K562 (cell line): ENCODE measurements around the gene TUBA1A. TPM values are rescaled to one million over a fixed set of nuclear protein-coding genes. Genes with fewer than 3 reads are reported as not detected.

Experiments
- ARID4B ChIP-seq: sonication (generic); formaldehyde crosslinking; IDR thresholded peaks from 2 replicates; pipeline ENCODE4 v1.8.0; 2022; ENCODE audit warnings: mild to moderate bottlenecking, missing genetic modification reagents
- DIDO1 ChIP-seq: fragments of 450-650 bp; IDR thresholded peaks from 2 replicates; pipeline ENCODE4 v1.6.1; 2016; ENCODE audit warnings: low read depth, missing biosample characterization, missing genetic modification characterization
- E2F6 ChIP-seq, 2 experiments: IDR thresholded peaks; 2 replicates each; pipeline ENCODE4 v1.6.1; 2011; ENCODE audit warnings: borderline replicate concordance in 1 of 2, control low read depth in 1 of 2, low read depth in 1 of 2, low read length in 1 of 2, mild to moderate bottlenecking in 1 of 2, mixed read lengths in 1 of 2, moderate library complexity in 1 of 2; ENCODE audit not compliant: insufficient read depth in 1 of 2, insufficient read length in 1 of 2, poor library complexity in 1 of 2, severe bottlenecking in 1 of 2; ENCODE audit errors: extremely low read depth in 1 of 2
- TAF15 ChIP-seq: fragments of 200-400 bp; formaldehyde crosslinking; IDR thresholded peaks from 2 replicates; pipeline ENCODE4 v1.6.1; 2017; ENCODE audit warnings: mild to moderate bottlenecking, low read depth, low read length, moderate library complexity
- TSC22D4 ChIP-seq: fragments of 450-650 bp; IDR thresholded peaks from 2 replicates; pipeline ENCODE4 v1.6.1; 2016; ENCODE audit warnings: missing genetic modification characterization, missing biosample characterization, control low read depth
- ZBTB33 ChIP-seq: sonication (generic); formaldehyde crosslinking; IDR thresholded peaks from 2 replicates; pipeline ENCODE4 v1.8.1; 2023; ENCODE audit warnings: mild to moderate bottlenecking, missing genetic modification reagents
- ZFP36 ChIP-seq: fragments of 150-350 bp; IDR thresholded peaks from 2 replicates; pipeline ENCODE4 v1.6.1; 2018; ENCODE audit warnings: low read length, low read depth; ENCODE audit not compliant: partially characterized antibody
- ZNF324 ChIP-seq: fragments of 250-450 bp; sonication (Bioruptor Pico); IDR thresholded peaks from 2 replicates; pipeline ENCODE4 v1.4.0; 2020; ENCODE audit warnings: mild to moderate bottlenecking
- ZNF444 ChIP-seq: fragments of 250-450 bp; sonication (Bioruptor Pico); IDR thresholded peaks from 2 replicates; pipeline ENCODE4 v1.4.0; 2020; ENCODE audit warnings: mild to moderate bottlenecking, moderate library complexity
- ZNF589 ChIP-seq: fragments of 200-800 bp; sonication (Bioruptor generic); IDR thresholded peaks from 2 replicates; pipeline ENCODE4 v1.6.1; 2016; ENCODE audit warnings: low read depth, missing genetic modification characterization, missing compliant biosample characterization
- ZNF77 ChIP-seq: fragments of 250-450 bp; sonication (Bioruptor Pico); IDR thresholded peaks from 2 replicates; pipeline ENCODE4 v1.5.0; 2020
- polyA plus RNA-seq, 8 experiments: library from polyadenylated mRNA; depleted of rRNA in 4 of 8; stranded (reverse) in 5 of 8; unstranded in 3 of 8; fragments of >200 nt; fragmentation: Nextera tagmentation in 2 of 8; fragmentation: Illumina TruSeq in 1 of 8; extraction: Ambion mirVana in 2 of 8; extraction: Trizol in 1 of 8; gene quantifications; 2 replicates each; pipeline versions ENCODE4 v1.2.1 to v1.2.3, GENCODE V29; 2011 to 2014; ENCODE audit warnings: inconsistent platforms in 1 of 8, missing spikeins in 1 of 8
- total RNA-seq, 7 experiments: library from RNA; depleted of rRNA in 6 of 7; stranded (reverse); fragments of >200 nt in 6 of 7; fragmentation: Illumina TruSeq in 2 of 7; extraction: Trizol in 2 of 7; gene quantifications; 2 replicates each; pipeline versions ENCODE4 v1.2.1 to v1.2.3, GENCODE V29; 2011 to 2021; ENCODE audit warnings: low replicate concordance in 1 of 7
- TF ChIP-seq, protein P1 (sequence below): fragments of 250-450 bp; sonication (Bioruptor Pico); IDR thresholded peaks from 2 replicates; pipeline ENCODE4 v1.4.0; 2020

TUBA1A gene
- total and polyA plus RNA-seq, 9 of the 15 experiments (the other 6 are each of a cell fraction or from before 2014, with no cell fraction given), result 7.4 to 45.1 (median 11.9) TPM

- TF ChIP-seq ARID4B (no peak), ZNF444 (CRISPR knock-in tag) (no peak), ZNF77 (CRISPR knock-in tag) (no peak), ZNF589 (peak; percentile 75), ZBTB33 (CRISPR knock-in tag) (peak; percentile 68; the same call in 1 of the 2 replicates), TAF15 (no peak), TSC22D4 (tag) (no peak), DIDO1 (tag) (no peak), ZNF324 (CRISPR knock-in tag) (no peak), E2F6 (IDR thresholded peaks at IDR 0.05; ENCODE audit: borderline replicate concordance in 1 of 2, extremely low read depth in 1 of 2, insufficient read depth in 1 of 2, insufficient read length in 1 of 2, low read depth in 1 of 2, low read length in 1 of 2, poor library complexity in 1 of 2, severe bottlenecking in 1 of 2) (peak; percentile 16 to 57), ZFP36 (no peak)
- TF ChIP-seq, protein P1, sequence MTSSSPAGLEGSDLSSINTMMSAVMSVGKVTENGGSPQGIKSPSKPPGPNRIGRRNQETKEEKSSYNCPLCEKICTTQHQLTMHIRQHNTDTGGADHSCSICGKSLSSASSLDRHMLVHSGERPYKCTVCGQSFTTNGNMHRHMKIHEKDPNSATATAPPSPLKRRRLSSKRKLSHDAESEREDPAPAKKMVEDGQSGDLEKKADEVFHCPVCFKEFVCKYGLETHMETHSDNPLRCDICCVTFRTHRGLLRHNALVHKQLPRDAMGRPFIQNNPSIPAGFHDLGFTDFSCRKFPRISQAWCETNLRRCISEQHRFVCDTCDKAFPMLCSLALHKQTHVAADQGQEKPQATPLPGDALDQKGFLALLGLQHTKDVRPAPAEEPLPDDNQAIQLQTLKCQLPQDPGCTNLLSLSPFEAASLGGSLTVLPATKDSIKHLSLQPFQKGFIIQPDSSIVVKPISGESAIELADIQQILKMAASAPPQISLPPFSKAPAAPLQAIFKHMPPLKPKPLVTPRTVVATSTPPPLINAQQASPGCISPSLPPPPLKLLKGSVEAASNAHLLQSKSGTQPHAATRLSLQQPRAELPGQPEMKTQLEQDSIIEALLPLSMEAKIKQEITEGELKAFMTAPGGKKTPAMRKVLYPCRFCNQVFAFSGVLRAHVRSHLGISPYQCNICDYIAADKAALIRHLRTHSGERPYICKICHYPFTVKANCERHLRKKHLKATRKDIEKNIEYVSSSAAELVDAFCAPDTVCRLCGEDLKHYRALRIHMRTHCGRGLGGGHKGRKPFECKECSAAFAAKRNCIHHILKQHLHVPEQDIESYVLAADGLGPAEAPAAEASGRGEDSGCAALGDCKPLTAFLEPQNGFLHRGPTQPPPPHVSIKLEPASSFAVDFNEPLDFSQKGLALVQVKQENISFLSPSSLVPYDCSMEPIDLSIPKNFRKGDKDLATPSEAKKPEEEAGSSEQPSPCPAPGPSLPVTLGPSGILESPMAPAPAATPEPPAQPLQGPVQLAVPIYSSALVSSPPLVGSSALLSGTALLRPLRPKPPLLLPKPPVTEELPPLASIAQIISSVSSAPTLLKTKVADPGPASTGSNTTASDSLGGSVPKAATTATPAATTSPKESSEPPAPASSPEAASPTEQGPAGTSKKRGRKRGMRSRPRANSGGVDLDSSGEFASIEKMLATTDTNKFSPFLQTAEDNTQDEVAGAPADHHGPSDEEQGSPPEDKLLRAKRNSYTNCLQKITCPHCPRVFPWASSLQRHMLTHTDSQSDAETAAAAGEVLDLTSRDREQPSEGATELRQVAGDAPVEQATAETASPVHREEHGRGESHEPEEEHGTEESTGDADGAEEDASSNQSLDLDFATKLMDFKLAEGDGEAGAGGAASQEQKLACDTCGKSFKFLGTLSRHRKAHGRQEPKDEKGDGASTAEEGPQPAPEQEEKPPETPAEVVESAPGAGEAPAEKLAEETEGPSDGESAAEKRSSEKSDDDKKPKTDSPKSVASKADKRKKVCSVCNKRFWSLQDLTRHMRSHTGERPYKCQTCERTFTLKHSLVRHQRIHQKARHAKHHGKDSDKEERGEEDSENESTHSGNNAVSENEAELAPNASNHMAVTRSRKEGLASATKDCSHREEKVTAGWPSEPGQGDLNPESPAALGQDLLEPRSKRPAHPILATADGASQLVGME (CRISPR knock-in tag), result no peak
Measured at GRCh38 chr12:49232940-49233841, 44.3 kb upstream of the TUBA1A start (continued).
